K562 (cell line): ENCODE data around the gene PPP1R13L.
A peak's percentile ranks its signal among the peaks of the same experiment; 100 is the strongest.

Experiments used
- CEBPB ChIP-seq: fragments of 450-650 bp; IDR thresholded peaks from 2 replicates; pipeline ENCODE4 v1.6.1; 2016; ENCODE audit warnings: missing genetic modification characterization, missing compliant biosample characterization
- CTCF ChIP-seq, 3 experiments: IDR thresholded peaks in 2 of 3; conservative IDR thresholded peaks in 1 of 3; 2 replicates each; pipeline ENCODE4 v1.5.1; 2011 to 2012; ENCODE audit warnings: low read length in 3 of 3, mild to moderate bottlenecking in 3 of 3, control low read depth in 2 of 3, improper control_type of control experiment in 1 of 3, inconsistent platforms in 1 of 3, low read depth in 1 of 3, mixed read lengths in 1 of 3, moderate library complexity in 1 of 3; ENCODE audit not compliant: insufficient read depth in 2 of 3
- TRIM24 ChIP-seq, 2 experiments: fragments of 450-650 bp; IDR thresholded peaks; 2 replicates each; pipeline ENCODE4 v1.6.1; 2016
- YY1 ChIP-seq, 3 experiments: IDR thresholded peaks; 2 replicates each; pipeline ENCODE4 v1.6.1; 2011; ENCODE audit warnings: low read length in 2 of 3, mild to moderate bottlenecking in 2 of 3, moderate library complexity in 2 of 3, borderline replicate concordance in 1 of 3, control low read depth in 1 of 3, low read depth in 1 of 3; ENCODE audit not compliant: insufficient read depth in 3 of 3, insufficient replicate concordance in 2 of 3, control insufficient read depth in 1 of 3, insufficient read length in 1 of 3; ENCODE audit errors: extremely low read depth in 1 of 3

DNA sequence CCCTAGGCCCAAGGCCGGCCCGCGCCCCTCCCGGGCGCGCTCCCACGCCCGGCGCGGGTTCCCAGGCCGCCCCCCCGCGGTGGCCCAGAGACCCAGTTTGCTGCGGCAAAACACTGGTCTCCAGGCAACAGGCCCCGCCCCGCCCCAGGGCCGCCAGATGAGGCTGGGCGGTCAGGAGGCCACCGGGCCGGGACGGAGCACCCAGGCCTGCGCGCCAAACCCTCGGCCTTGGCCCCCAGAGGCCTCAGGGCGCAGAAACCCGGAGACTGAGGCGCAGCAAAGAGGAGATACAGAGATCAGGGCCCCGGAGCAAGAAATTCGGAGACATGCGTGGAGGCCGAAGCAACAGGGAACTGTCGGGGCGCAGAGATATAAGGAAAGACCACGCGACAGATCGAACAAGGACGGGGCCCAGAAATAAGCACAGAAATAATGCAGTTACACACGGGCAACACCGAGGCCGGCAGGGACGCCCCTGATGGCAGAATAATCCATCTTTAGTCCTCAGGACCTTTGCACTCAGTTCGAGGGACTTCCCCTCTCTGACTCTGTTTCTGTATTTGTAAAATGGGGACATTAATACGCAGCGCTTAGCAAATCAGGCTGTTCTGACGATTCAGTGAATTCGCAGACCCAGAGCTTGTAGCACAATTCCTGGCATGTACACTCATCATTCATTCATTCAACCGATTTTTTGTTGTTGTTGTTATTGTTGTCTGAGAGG is 39.6 kb upstream of the PPP1R13L start:
- TF ChIP-seq TRIM24 (IDR thresholded peaks at IDR 0.05) (no peak), CTCF (IDR thresholded peaks at IDR 0.05 in 2 of 3, conservative IDR thresholded peaks at IDR 0.05 in 1 of 3; ENCODE audit: insufficient read depth in 2 of 3, low read depth in 1 of 3, low read length in 3 of 3) (peak in 1 of 3 experiments; percentile 27; a peak in 3 of 6 replicates), CEBPB (tag) (no peak), YY1 (IDR thresholded peaks at IDR 0.05; ENCODE audit: borderline replicate concordance in 1 of 3, control insufficient read depth in 1 of 3, extremely low read depth in 1 of 3, insufficient read depth in 3 of 3, insufficient read length in 1 of 3, insufficient replicate concordance in 2 of 3, low read depth in 1 of 3, low read length in 2 of 3) (peak in 2 of 3 experiments; percentile 42 to 55)
